KOPT-K1 (cell line): ENCODE measurements around the gene TAF1C.
A peak's percentile ranks its signal among the peaks of the same experiment; 100 is the strongest.

ENCODE experiments used
- H3K27ac ChIP-seq: fragments of 200-600 bp; sonication (generic); 2 replicates; pipeline ENCODE4 v1.5.1; 2016; ENCODE audit warnings: antibody characterized with exemption, mild to moderate bottlenecking, low read depth, low read length; ENCODE audit not compliant: poor library complexity, severe bottlenecking
- H3K36me3 ChIP-seq: fragments of 200-600 bp; sonication (generic); 2 replicates; pipeline ENCODE4 v1.5.1; 2017; ENCODE audit warnings: antibody characterized with exemption, mild to moderate bottlenecking, low read length, moderate library complexity; ENCODE audit not compliant: insufficient read depth
- H3K9me3 ChIP-seq: fragments of 200-600 bp; sonication (generic); 2 replicates; pipeline ENCODE4 v1.5.1; 2017; ENCODE audit warnings: antibody characterized with exemption, low read length, mild to moderate bottlenecking; ENCODE audit not compliant: insufficient read depth, poor library complexity, severe bottlenecking

The TAF1C gene

DNA sequence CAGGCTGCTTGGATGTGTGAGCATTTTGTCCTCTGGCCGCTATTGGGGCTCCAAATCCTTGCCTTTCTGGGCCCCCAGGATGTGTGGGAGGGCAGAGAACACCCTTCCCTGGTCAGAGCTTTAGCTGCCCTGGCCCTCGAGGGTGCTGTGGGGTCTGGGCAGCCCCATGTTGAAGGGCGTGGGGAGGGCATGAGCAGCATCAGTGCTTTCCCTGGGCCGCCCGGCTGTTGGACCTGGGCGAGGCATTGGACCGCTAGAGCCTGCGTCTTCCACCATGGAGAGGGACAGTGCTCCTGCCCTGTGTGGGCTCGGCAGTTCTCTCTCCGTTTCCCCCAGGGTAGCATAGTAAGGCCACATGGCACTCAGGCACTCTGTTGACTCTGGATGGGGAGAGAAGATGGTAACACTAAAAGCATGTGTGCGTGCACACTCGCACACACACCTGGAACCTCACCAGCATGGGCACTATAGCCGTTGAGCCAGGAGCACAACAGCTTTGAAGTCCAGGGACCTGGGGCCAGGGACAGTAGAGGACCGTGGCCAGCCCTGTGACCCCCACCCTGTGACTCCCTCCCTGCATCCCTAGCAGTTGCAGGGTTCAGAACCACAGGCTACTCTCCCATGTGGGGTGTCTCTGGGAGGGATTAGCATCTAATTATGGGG is 10.7 kb upstream of the TAF1C start:
- Histone ChIP-seq H3K27ac (no peak overlapping the region), H3K9me3 (no peaks in the 10 kb centered on the region), H3K36me3 (no peaks in the 10 kb centered on the region)

DNA sequence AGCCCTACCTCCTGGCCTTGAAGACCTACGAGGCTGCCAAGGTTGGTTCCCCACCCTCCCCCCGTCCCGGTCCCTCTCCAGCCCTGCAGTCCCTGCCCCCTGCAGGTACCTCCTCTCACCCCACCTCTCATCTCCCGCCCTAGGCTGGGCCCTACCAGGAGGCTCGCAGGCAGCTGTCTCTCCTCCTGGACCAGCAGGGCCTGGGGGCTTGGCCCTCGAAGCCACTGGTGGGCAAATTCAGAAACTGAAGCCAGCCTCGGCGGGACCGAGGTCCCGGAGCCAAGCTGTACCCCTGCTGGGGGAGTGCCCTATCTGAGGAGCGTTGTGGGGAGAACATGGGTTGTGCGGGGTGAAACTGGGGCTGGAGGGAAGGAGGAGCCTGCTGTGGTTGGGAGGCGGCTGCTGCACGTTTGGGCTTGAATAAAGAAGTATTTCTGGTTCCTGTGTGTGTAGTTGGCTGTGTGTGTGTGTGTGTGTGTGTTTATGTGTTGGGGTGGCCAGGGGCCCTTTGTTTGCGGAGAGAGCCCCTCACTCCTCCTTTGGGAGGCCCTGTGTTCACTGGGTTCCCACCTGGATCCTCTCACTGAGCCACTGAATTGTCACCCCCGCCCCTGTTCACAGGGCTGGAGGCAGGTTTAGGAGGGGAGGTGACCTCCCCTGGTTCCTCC is 10.0 kb upstream of the TAF1C start:
- H3K36me3 ChIP-seq: no peaks in the 10 kb centered on the region
- no peak overlapping the region for H3K27ac ChIP-seq
- no peaks in the 10 kb centered on the region for H3K9me3 ChIP-seq

DNA sequence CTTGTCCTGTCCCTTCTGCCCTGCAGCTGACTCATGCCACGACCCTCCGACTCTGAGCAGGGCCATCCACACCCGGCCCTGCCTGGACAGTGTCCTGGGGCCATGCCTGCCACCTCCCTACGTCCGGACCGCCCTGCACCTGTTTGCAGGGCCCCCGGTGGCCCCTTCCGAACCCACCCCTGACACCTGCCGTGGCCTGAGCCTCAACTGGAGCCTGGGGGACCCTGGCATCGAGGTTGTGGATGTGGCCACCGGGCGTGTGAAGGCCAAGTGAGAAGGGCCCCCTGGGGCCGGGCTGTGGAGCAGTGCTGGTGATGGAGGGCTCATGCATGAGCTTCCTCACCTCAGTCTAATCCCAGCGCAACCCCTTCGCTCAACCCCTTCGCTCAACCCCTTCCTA is 9.2 kb upstream of the TAF1C start:
- Histone ChIP-seq H3K36me3 (no peaks in the 10 kb centered on the region), H3K9me3 (no peaks in the 10 kb centered on the region), H3K27ac (no peak overlapping the region)

DNA sequence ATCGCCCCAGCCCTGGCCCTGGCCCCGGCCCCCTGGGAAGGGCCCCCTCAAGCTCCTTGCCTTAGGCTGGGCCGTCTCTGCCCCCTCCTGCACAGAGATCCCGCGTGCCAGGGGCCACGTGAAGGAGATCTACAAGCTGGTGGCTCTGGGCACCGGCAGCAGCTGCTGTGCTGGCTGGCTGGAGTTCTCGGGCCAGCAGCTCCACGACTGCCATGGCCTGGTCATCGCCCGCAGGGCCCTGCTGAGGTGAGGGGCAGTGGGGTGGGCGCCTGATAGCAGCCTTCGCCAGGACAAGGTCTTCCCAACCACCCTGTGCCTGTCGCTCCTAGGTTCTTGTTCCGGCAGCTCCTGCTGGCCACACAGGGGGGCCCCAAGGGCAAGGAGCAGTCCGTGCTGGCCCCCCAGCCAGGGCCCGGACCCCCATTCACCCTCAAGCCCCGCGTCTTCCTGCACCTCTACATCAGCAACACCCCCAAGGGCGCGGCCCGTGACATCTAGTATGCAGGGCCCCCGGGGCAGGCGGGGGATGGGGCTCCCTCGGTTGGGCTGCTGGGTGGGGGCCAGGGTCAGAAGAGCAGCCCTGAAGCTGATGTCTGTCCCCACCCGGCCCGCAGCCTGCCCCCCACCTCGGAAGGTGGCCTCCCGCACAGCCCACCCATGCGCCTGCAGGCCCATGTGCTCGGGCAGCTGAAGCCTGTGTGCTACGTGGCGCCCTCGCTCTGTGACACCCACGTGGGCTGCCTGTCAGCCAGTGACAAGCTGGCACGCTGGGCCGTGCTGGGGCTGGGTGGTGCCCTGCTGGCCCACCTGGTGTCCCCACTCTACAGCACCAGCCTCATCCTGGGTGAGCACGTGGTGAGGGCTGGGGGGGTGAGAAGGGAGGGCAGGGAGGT is 8.6 kb upstream of the TAF1C start:
- Histone ChIP-seq H3K36me3 (no peaks in the 10 kb centered on the region), H3K27ac (no peak overlapping the region), H3K9me3 (no peaks in the 10 kb centered on the region)

DNA sequence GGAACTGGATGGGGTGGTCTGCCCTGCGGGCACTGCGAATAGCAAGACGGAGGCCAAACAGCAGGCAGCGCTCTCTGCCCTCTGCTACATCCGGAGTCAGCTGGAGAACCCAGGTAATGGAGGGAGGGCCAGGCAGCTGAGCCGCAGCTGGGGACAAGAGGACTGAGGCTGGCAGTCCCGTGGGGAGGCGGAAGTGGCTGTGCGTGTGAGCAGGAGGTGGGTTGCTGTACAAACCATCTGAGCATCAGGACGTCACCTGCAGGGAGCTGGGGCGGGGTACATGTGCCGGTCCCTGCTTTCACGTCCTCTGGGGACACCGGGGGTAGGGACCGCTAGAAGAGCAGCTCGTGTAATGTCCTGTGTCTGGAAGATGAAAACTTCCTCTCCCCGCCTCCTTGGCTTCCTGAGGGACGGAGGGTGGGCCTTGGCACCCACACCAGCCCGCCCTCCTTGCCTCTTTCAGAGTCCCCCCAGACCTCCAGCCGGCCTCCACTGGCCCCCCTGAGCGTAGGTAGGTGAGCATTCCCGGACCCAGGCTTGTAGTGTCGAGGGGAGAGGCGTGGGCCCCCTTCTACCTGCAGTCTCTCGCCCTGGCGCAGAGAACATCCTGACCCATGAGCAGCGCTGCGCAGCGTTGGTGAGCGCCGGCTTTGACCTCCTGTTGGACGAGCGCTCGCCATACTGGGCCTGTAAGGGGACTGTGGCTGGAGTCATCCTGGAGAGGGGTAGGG is 7.8 kb upstream of the TAF1C start:
- Histone ChIP-seq H3K27ac (peak overlapping the region; percentile 23), H3K36me3 (no peaks in the 10 kb centered on the region), H3K9me3 (no peaks in the 10 kb centered on the region)

DNA sequence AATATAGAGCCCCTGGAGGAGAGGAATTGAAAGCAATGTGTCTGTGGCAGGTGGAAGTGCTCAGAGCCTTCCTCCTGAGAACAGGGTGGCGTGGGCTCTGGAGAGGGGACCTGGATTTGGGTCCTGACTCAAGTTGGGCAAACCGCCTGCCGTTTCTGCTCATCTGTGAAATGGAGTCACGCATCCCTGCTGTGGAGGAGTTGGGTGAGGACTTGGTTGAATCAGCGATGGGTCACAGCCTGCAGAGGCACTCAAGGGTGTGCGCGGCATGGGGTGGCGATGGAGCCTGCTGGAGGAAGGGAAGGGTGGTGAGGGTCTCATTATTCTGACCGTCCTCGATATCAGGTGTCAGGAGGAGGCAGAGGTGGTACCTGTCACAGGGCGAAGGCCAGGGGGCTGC is 7.2 kb upstream of the TAF1C start:
- no peaks in the 10 kb centered on the region for H3K36me3 ChIP-seq
- peak overlapping the region; percentile 23 for H3K27ac ChIP-seq
- H3K9me3 ChIP-seq: no peaks in the 10 kb centered on the region

DNA sequence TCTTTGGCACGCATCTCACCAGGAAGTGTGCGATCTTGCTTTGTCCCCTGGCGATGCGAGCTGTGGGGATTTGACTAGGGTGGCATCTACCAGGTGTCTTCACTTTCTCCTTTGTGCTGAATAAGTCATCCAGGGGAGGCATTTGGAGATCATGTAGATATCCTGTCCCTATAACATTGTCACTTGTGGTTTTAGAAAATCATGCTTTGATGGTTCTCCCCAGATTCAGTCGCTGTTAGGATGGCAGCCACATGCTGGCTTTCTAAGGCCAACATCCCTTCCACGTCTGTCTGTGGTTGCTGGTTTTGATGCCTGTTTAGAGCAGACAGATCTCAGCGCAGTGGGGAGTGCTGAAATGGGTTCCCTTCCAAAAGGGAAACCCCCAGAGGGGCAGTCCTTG is 6.6 kb upstream of the TAF1C start:
- peak overlapping the region; percentile 23 for H3K27ac ChIP-seq
- H3K9me3 ChIP-seq: no peaks in the 10 kb centered on the region
- no peaks in the 10 kb centered on the region for H3K36me3 ChIP-seq

DNA sequence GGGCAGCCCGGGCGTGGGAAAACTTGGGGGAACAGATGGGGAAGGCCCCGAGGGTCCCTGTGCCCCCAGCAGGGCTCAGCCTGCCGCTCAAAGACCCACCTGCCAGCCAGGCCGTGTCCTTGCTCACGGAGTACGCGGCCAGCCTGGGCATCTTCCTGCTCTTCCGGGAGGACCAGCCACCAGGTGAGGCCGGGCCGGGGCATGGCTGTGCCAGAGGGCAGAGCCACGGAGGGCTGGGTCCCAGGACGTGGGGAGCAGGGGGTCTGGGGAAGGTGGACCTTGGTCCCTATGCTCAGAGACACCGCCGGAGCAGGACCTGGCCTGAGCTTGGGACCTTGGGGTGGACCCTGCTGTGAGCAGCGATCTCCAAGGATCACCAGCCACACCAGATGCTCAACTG is 4.6 kb upstream of the TAF1C start:
- Histone ChIP-seq H3K36me3 (no peaks in the 10 kb centered on the region), H3K9me3 (no peaks in the 10 kb centered on the region), H3K27ac (no peak overlapping the region)

DNA sequence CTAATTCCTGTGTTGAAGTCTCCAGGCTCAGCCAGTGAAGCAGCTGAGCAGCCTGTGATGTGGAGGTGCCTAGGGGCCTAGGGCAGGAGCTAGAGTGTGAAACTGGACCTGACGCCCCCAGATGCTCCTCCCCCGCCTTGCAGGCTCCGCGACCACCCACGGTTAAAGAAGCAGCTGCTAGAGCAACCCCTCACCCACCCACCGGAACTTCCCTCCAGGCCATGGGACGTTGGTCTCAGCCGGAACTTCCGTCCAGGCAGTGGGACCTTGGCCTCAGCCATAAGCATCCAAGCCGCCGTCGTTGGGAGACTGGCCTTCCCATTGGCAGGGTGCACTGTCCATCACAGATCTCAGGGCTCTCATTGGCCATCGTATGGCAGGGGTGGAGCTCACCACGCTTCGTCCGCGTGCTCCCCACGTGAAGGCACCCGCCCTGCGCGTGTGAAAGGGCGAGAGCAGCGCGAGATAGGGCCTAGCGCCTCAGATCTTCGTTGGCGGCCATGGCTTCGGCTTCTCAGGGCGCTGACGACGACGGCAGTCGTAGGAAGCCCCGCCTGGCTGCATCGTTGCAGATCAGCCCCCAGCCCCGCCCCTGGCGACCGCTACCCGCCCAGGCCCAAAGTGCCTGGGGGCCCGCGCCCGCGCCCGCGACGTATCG is 4.0 kb upstream of the TAF1C start, which contains the start of gene ADAD2:
ADAD2 (plus strand) TSS at position 427 of the 658 bp plus-strand sequence; CDS start at position 501, 74 bp downstream.
- H3K36me3 ChIP-seq: no peaks in the 10 kb centered on the region
- no peaks in the 10 kb centered on the region for H3K9me3 ChIP-seq
- H3K27ac ChIP-seq: no peak within 1 kb of the TSS

DNA sequence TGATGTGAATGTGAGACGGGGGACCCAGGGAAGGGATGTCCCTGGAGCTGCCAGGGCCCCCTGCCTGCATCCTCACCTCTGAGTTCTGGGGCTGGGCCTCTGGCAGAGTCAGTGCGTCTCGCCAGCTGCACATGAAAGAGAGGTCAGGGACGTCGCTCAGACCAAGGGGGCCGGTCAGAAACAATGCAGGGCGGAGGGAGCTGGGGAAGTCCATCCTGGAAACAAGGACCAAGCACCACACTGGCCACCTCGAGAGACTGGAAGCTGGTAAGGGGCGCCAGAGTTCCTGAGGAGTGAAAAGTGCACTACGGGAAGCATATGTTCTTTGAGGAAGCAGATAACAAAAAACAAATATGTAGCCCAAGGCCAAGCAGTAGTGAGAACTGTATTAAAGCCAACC is 2.1 kb downstream of the TAF1C start:
- peaks cover 56% of the 10 kb centered on the region for H3K36me3 ChIP-seq
- H3K27ac ChIP-seq: no peak overlapping the region
- H3K9me3 ChIP-seq: no peaks in the 10 kb centered on the region

DNA sequence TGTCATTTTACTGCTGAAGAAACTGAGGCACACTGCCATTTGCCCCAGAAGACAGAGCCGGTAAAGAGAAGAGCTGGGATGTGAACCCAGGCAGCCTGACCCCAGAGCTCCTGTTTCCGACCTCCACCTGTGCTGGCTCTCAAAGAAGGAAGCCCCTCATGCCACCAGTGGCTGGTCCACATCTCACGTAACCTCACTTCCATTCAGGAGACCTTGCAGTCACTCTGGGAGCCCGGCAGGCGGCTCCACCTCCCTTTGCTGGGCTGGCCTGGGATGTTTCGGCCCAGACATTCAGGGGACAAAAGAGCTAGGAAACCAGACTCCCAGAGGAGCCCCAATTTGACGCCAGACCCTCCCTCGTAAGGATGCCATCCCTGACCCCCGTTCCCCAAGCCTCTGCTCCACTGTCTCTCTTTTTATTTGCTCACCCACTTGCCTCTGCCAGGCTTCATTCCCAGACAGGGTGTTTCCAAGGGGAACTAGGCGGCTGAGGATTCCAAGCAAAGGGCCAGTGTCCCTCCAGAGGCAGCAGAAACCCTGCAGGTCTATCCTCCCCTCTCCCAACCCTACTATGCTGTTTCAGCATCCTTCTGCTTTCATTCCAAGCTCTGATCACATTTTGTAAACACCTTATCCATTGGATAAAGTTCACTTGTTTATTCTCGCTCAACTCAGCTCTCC is 2.8 kb downstream of the TAF1C start:
- H3K9me3 ChIP-seq: no peaks in the 10 kb centered on the region
- no peak overlapping the region for H3K27ac ChIP-seq
- H3K36me3 ChIP-seq: peaks cover 64% of the 10 kb centered on the region

DNA sequence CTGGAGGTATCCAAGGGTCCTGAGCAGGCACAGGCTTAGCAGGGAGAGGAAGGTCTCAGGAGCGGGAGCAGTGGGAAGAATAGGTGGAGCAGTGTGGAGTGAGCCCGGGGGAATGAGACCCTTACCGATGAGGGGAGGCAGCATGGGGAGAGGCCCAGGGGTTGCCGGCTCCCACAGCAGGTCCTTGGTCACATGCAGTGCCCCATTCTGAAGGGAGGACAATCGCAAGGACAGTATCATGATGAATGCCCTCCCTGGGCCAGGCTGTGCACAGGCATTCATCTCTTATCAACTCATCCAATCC is 3.3 kb downstream of the TAF1C start:
- no peak overlapping the region for H3K27ac ChIP-seq
- H3K36me3 ChIP-seq: peaks cover 69% of the 10 kb centered on the region
- no peaks in the 10 kb centered on the region for H3K9me3 ChIP-seq

DNA sequence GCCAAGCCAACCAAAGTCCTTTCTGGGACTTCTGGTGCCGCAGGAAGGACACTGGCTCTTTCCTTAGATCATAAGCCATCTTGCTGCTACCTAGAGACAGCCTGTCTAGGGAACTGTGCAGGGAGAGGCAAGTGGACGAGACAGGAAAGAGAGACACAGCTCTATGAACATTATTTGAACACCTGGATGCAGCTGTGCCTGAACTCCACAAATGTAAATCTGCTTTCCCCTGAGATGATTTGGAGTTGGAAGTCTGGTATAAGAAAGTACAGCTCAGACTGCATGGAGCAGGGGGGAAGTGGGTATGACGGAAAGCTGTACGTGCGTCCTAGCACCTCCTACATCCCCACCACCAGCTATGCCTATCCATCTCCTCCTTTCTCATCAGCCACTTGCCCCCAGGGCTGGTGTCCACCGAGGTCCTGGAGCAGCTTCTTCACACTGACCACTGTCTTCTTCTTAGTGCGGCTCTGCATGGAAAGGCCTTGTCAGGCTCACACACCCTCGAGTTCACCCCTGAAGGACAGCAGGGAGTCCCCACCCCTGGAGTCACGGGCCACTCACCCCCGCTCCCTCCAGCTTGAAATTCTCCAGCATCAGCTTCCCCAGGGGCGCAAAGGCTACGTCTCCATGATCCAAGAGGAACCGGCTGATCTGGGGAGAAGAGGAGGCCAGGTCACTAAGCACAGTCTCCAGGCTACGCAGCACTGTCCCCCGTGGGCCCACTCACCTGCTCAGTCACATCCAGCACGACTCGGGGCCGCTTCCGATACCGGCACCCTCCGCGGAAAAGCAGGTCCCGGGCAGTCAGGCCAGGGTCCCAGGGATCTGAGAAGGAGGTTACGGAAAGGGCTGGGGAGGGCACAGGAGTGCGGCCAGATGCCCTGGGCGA is 3.9 kb downstream of the TAF1C start:
- Histone ChIP-seq H3K9me3 (no peaks in the 10 kb centered on the region), H3K27ac (no peak overlapping the region), H3K36me3 (peaks cover 75% of the 10 kb centered on the region)
